HepG2 (cell line): ENCODE results near the gene MYH10.

Experiments used
- NR2F6 ChIP-seq, 2 experiments: IDR thresholded peaks; 2 replicates each; pipeline ENCODE4 v1.6.1; 2016; ENCODE audit warnings: antibody characterized with exemption in 1 of 2, mild to moderate bottlenecking in 1 of 2
- ZNF17 ChIP-seq: sonication (generic); formaldehyde crosslinking; IDR thresholded peaks from 2 replicates; pipeline ENCODE4 v1.5.0; 2020; ENCODE audit warnings: mild to moderate bottlenecking, missing genetic modification reagents
- TF ChIP-seq, protein P1 (sequence below): sonication (generic); formaldehyde crosslinking; IDR thresholded peaks from 2 replicates; pipeline ENCODE4 v1.5.0; 2020; ENCODE audit warnings: mild to moderate bottlenecking, missing genetic modification reagents, moderate library complexity
- TF ChIP-seq, protein P2 (sequence below): sonication (generic); formaldehyde crosslinking; IDR thresholded peaks from 2 replicates; pipeline ENCODE4 v1.8.0; 2022; ENCODE audit warnings: missing genetic modification reagents, mild to moderate bottlenecking, inconsistent platforms, borderline replicate concordance

GRCh38 chr17:8679126-8679525 lies 48.6 kb upstream of the MYH10 start:
- TF ChIP-seq, protein P1, sequence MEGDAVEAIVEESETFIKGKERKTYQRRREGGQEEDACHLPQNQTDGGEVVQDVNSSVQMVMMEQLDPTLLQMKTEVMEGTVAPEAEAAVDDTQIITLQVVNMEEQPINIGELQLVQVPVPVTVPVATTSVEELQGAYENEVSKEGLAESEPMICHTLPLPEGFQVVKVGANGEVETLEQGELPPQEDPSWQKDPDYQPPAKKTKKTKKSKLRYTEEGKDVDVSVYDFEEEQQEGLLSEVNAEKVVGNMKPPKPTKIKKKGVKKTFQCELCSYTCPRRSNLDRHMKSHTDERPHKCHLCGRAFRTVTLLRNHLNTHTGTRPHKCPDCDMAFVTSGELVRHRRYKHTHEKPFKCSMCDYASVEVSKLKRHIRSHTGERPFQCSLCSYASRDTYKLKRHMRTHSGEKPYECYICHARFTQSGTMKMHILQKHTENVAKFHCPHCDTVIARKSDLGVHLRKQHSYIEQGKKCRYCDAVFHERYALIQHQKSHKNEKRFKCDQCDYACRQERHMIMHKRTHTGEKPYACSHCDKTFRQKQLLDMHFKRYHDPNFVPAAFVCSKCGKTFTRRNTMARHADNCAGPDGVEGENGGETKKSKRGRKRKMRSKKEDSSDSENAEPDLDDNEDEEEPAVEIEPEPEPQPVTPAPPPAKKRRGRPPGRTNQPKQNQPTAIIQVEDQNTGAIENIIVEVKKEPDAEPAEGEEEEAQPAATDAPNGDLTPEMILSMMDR (CRISPR knock-in tag), result no peak
- TF ChIP-seq ZNF17 (CRISPR knock-in tag) (no peak), NR2F6 (IDR thresholded peaks at IDR 0.05) (no peak), NR2F6 (CRISPR knock-in tag; IDR thresholded peaks at IDR 0.05) (no peak)
- TF ChIP-seq, protein P2, sequence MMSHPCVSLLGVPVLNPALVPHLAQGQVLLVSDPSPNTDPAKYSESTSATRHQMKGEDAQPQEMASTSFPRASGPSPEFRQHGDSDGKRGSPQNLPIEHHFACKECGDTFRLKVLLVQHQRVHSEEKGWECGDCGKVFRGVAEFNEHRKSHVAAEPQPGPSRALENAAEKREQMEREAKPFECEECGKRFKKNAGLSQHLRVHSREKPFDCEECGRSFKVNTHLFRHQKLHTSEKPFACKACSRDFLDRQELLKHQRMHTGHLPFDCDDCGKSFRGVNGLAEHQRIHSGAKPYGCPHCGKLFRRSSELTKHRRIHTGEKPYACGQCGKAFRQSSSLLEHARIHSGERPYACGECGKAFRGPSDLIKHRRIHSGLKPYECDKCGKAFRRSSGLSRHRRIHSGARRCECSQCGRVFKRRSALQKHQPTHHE, result no peak
